Heart left ventricle (tissue), 13 donors: Measurements from ENCODE around the gene OSBPL10.

ENCODE experiments used
- CTCF ChIP-seq, 12 donors: fragments of 200-600 bp; sonication (generic) in 4 of 12; IDR thresholded peaks; one replicate each; pipeline versions ENCODE4 v1.5.0 to v1.8.0; 2018 to 2022; ENCODE audit warnings: antibody characterized with exemption in 12 of 12, mild to moderate bottlenecking in 5 of 12
- POLR2A ChIP-seq, 2 donors: fragments of 450-650 bp; IDR thresholded peaks; one replicate each; pipeline ENCODE4 v1.6.1; 2017; ENCODE audit warnings: antibody characterized with exemption in 2 of 2, mild to moderate bottlenecking in 2 of 2, moderate library complexity in 2 of 2
- donor health status: ischemic (EF 13 %, LVEDD 7.1; RV severe dilation, severe dysfunction).
- donor health status: DM: no; HTN: yes; CAD: no.
- donor health status: DM: no; HTN: no; CAD: no.
- donor health status: ischemic (EF 25% LVEDD 6.9; RV normal size, moderate dysfunction).
- donor health status: ischemic (EF 25% LVEDD 5.7; RV mildly dilated, moderate dysfunction).
- donor health status: ischemic (EF 35%, LVEDD 5.7; RV mildly dilated, moderate dysfunction).
- donor health status: nonischemic (EF 11% LVEDD 7.7; RV severe dilation, severe dysfunction).
- donor health status: DM: yes; HTN: yes; CAD: no.
- donor health status: PGD.
- donor health status: ischemic (EF 29% LVEDD 5.4; RV normal size, mild dysfunction).
- donor health status: nonischemic (EF 23%, LVEDD 6.1; RV moderate dilation, normal function).

GRCh38 chr3:31760654-31761053 lies 220.4 kb downstream of the OSBPL10 start:
- TF ChIP-seq CTCF (IDR thresholded peaks at IDR 0.05) (no peak), POLR2A (IDR thresholded peaks at IDR 0.05) (no peak)
